NAMALWA (cell line): ENCODE measurements around the gene REPIN1.

Source experiments
- DNase-seq: peaks from one replicate; pipeline ENCODE4 v3.0.0-alpha.2; 2015; ENCODE audit warnings: low spot score

Gene REPIN1

GRCh38 chr7:150360363-150361058 lies 8.1 kb upstream of the REPIN1 start:
- no peak for DNase-seq

GRCh38 chr7:150361402-150361801 lies 7.2 kb upstream of the REPIN1 start:
- DNase-seq, result no peak

GRCh38 chr7:150361807-150362621 lies 6.6 kb upstream of the REPIN1 start:
- no peak for DNase-seq

- DNase-seq, result no peak
Measured at GRCh38 chr7:150363370-150363769, 5.3 kb upstream of the REPIN1 start.

GRCh38 chr7:150363872-150364271 lies 4.8 kb upstream of the REPIN1 start:
- peak; percentile 86 for DNase-seq

GRCh38 chr7:150365194-150365593 lies 3.4 kb upstream of the REPIN1 start:
- DNase-seq, result no peak

GRCh38 chr7:150365673-150366398 lies 2.8 kb upstream of the REPIN1 start:
- peak; percentile 79 for DNase-seq

- DNase-seq, result no peak
Measured at GRCh38 chr7:150367677-150368095, 936 bp upstream of the REPIN1 start.

- peak; percentile 73 for DNase-seq
Measured at GRCh38 chr7:150368884-150369747, 494 bp downstream of the REPIN1 start.

- DNase-seq, result no peak
Measured at GRCh38 chr7:150369748-150370501, 1.3 kb downstream of the REPIN1 start.

GRCh38 chr7:150370612-150371071 lies 2.0 kb downstream of the REPIN1 start:
- DNase-seq, result no peak

- no peak for DNase-seq
Measured at GRCh38 chr7:150371131-150371995, 2.7 kb downstream of the REPIN1 start.

- no peak for DNase-seq
Measured at GRCh38 chr7:150371996-150372270, 3.3 kb downstream of the REPIN1 start.

GRCh38 chr7:150372271-150373048 lies 3.8 kb downstream of the REPIN1 start:
- no peak for DNase-seq

GRCh38 chr7:150373049-150373801 lies 4.6 kb downstream of the REPIN1 start:
- DNase-seq, result peak; percentile 51

GRCh38 chr7:150374026-150374425 lies 5.4 kb downstream of the REPIN1 start:
- DNase-seq, result no peak

- DNase-seq, result no peak
Measured at GRCh38 chr7:150374472-150374871, 5.8 kb downstream of the REPIN1 start.

GRCh38 chr7:150375662-150376521 lies 7.3 kb downstream of the REPIN1 start:
- peak; percentile 84 for DNase-seq
